Motor neuron (in vitro differentiated cells): ENCODE data around the gene CES2. TPM values are rescaled to one million over a fixed set of nuclear protein-coding genes. Genes with fewer than 3 reads are reported as not detected.
"Not testable (repeated sequence)": the region's sequence is repeated elsewhere in the genome, so short reads cannot be mapped to it uniquely, and the experiment has no call there.

Source experiments
- ATAC-seq, 8 experiments: fragments of 200-7000 bp; cut with Tn5 transposase; replicated peaks in 6 of 8; 2 replicates each; pipeline ENCODE4 v1.8.0; 2021; ENCODE audit warnings: mild to moderate bottlenecking in 8 of 8, moderate library complexity in 8 of 8
- H3K27ac ChIP-seq, 2 donors: fragments of 250-450 bp; sonication (Bioruptor Pico); 2 replicates each; pipeline ENCODE4 v1.9.0; 2021; ENCODE audit warnings: antibody characterized with exemption in 2 of 2, mild to moderate bottlenecking in 2 of 2, moderate library complexity in 1 of 2
- H3K4me1 ChIP-seq, 2 donors: fragments of 250-450 bp; sonication (Bioruptor Pico); replicated peaks in 1 of 2; 2 replicates each; pipeline ENCODE4 v1.6.1; 2021; ENCODE audit warnings: antibody characterized with exemption in 2 of 2, mild to moderate bottlenecking in 2 of 2, moderate library complexity in 1 of 2
- H3K4me3 ChIP-seq, 5 donors: fragments of 250-450 bp; sonication (Bioruptor Pico); 2 replicates each; pipeline ENCODE4 v1.9.0; 2021; ENCODE audit warnings: antibody characterized with exemption in 5 of 5, mild to moderate bottlenecking in 5 of 5, moderate library complexity in 4 of 5
- WGBS, 10 experiments: fragments of 450-650 bp; shearing (Covaris generic); methylation state at CpG; one replicate each; pipeline ENCODE4 v1.0.0; 2022; 5-methylcytosine and 5-hydroxymethylcytosine counted together
- in situ Hi-C, 9 experiments: fragments of 400-800 bp; cut with MboI; loops; one replicate each; pipeline ENCODE4 v1.15.0; 2021; ENCODE audit warnings: low sequenced_read_pairs in 9 of 9, low pct_unique_long_range_greater_than_20kb in 2 of 9; ENCODE audit not compliant: unreplicated experiment in 9 of 9
- total RNA-seq, 8 experiments: library from RNA; unstranded; fragments of 300-600 nt; gene quantifications; 2 replicates each; pipeline versions ENCODE4 v1.2.3 to v1.2.4, GENCODE V29; 2022

The CES2 gene
- total RNA-seq, 8 experiments from 2014 or later = 16.8 to 73.9 (median 32.2) TPM

DNA sequence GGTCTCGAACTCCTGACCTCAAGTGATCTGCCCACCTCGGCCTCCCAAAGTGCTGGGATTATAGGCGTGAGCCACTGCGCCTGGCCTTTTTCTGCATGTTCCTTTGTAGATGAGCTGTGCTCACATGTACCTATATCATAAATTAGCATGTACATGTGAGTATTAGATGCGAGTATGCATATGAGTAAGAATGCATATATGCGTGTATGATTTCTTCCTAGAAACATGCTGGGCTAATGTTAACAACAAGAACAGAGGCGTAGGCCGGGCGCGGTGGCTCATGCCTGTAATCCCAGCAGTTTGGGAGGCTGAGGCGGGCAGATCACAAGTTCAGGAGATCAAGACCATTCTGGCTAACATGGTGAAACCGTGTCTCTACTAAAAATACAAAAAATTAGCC is 58.2 kb downstream of the CES2 start:
- not testable (repeated sequence) for H3K4me1 ChIP-seq, H3K4me3 ChIP-seq, H3K27ac ChIP-seq
- in situ Hi-C loops = loop anchor here in 1 of 9 experiments (25.0 kb wide), 1 partner anchor 169 kb away; the partner anchor contains the start of genes B3GNT9, FBXL8, HSF4 and NOL3
- ATAC-seq = peak in 3 of 8 experiments; percentile 91 to 98 (median 93)
- 0 to 100% (median 89%) methylated on average over 1 to 7 of the region's 12 CpGs; no CpG with 5 or more reads in 4 of the 10 experiments for WGBS, 10 experiments

Other genes starting within 250 kb of the CES2 start
- gene CMTM4, start 238.8 kb upstream of the CES2 start, total RNA-seq = 10 to 100 TPM in 6 of 8 experiments, 1 to 10 TPM in 2; 8.3 to 45.3 (median 12.3) TPM
- gene DYNC1LI2, start 183.9 kb upstream of the CES2 start, total RNA-seq = 100 to 1,000 TPM in 5 of 8 experiments, 10 to 100 TPM in 3; 71.9 to 174 (median 114) TPM
- under 1 TPM in 2 of 8 experiments, not detected in 6; 0.05 to 0.09 TPM for gene TERB1, start 133.9 kb upstream of the CES2 start, total RNA-seq
- gene NAE1, start 104.5 kb upstream of the CES2 start, total RNA-seq = 10 to 100 TPM; 46.1 to 82.6 (median 51.5) TPM
- gene CA7, start 91.1 kb upstream of the CES2 start, total RNA-seq = 1 to 10 TPM in 1 of 8 experiments, under 1 TPM in 3, not detected in 4; 0.20 to 2.6 (median 0.42) TPM
- 10 to 100 TPM in 2 of 8 experiments, 1 to 10 TPM in 6; 4.3 to 19.0 (median 8.5) TPM for gene PDP2, start 55.0 kb upstream of the CES2 start, total RNA-seq
- under 1 TPM in 4 of 8 experiments, not detected in 4; 0.04 to 0.24 (median 0.09) TPM for gene CDH16, start 16.6 kb upstream of the CES2 start, total RNA-seq
- 10 to 100 TPM in 1 of 8 experiments, 1 to 10 TPM in 4, under 1 TPM in 3; 0.60 to 33.2 (median 2.1) TPM for gene RRAD, start 10.0 kb upstream of the CES2 start, total RNA-seq
- gene CIAO2B, start 1.1 kb upstream of the CES2 start, total RNA-seq = 100 to 1,000 TPM in 7 of 8 experiments, 10 to 100 TPM in 1; 95.4 to 159 (median 112) TPM
- 1 to 10 TPM in 2 of 8 experiments, under 1 TPM in 6; 0.09 to 1.9 (median 0.53) TPM for gene CES3, start 25.8 kb downstream of the CES2 start, total RNA-seq
- 10 to 100 TPM in 3 of 8 experiments, 1 to 10 TPM in 4, under 1 TPM in 1; 0.96 to 27.4 (median 7.1) TPM for gene CES4A, start 53.1 kb downstream of the CES2 start, total RNA-seq
- gene CBFB, start 93.6 kb downstream of the CES2 start, total RNA-seq = 10 to 100 TPM; 20.1 to 77.7 (median 33.0) TPM
- gene PHAF1, start 174.4 kb downstream of the CES2 start, total RNA-seq = 10 to 100 TPM; 10.4 to 18.8 (median 14.9) TPM
- 10 to 100 TPM in 2 of 8 experiments, 1 to 10 TPM in 4, under 1 TPM in 2; 0.54 to 20.9 (median 4.3) TPM for gene B3GNT9, start 215.5 kb downstream of the CES2 start, total RNA-seq
- 10 to 100 TPM in 3 of 8 experiments, 1 to 10 TPM in 4, under 1 TPM in 1; 0.42 to 18.0 (median 6.6) TPM for gene TRADD, start 224.4 kb downstream of the CES2 start, total RNA-seq
- 10 to 100 TPM in 3 of 8 experiments, 1 to 10 TPM in 5; 1.0 to 44.5 (median 9.0) TPM for gene FBXL8, start 224.4 kb downstream of the CES2 start, total RNA-seq
- 10 to 100 TPM in 7 of 8 experiments, 1 to 10 TPM in 1; 4.6 to 33.1 (median 18.4) TPM for gene HSF4, start 229.2 kb downstream of the CES2 start, total RNA-seq
- 10 to 100 TPM in 7 of 8 experiments, 1 to 10 TPM in 1; 7.3 to 28.0 (median 15.3) TPM for gene NOL3, start 235.0 kb downstream of the CES2 start, total RNA-seq
- gene MATCAP1, start 248.4 kb downstream of the CES2 start, total RNA-seq = 10 to 100 TPM; 13.9 to 93.4 (median 55.0) TPM